HL-60 (cell line): Measurements from ENCODE around the gene KCNE4.

Source experiments
- DNase-seq, 2 experiments: peaks; one replicate each; pipeline ENCODE4 v3.0.0-alpha.2; 2010 to 2020; ENCODE audit warnings: low read depth in 1 of 2, low spot score in 1 of 2
- H3K27ac ChIP-seq: fragments of 250-450 bp; sonication (Bioruptor Pico); replicated peaks from 2 replicates; pipeline ENCODE4 v1.5.1; 2020; ENCODE audit warnings: mild to moderate bottlenecking, moderate library complexity
- H3K27me3 ChIP-seq: fragments of 250-450 bp; sonication (Bioruptor Pico); 2 replicates; pipeline ENCODE4 v1.5.1; 2021; ENCODE audit warnings: mild to moderate bottlenecking, moderate library complexity; ENCODE audit not compliant: insufficient read depth, poor library complexity, severe bottlenecking
- H3K4me3 ChIP-seq: replicated peaks from 2 replicates; pipeline ENCODE4 v1.5.1; 2011; ENCODE audit warnings: mild to moderate bottlenecking, control low read depth, low read length; ENCODE audit not compliant: insufficient read depth
- CTCF ChIP-seq: IDR thresholded peaks from one replicate; pipeline ENCODE4 v1.5.1; 2011; ENCODE audit warnings: low read length, control low read depth, inconsistent platforms; ENCODE audit not compliant: insufficient read depth
- GABPA ChIP-seq: IDR thresholded peaks from 2 replicates; pipeline ENCODE4 v1.6.1; 2012; ENCODE audit warnings: low read depth
- POLR2AphosphoS5 ChIP-seq: IDR thresholded peaks from 2 replicates; pipeline ENCODE4 v1.6.1; 2012; ENCODE audit warnings: low read depth
- SPI1 ChIP-seq: IDR thresholded peaks from 2 replicates; pipeline ENCODE4 v1.6.1; 2012; ENCODE audit warnings: low read depth, mild to moderate bottlenecking, borderline replicate concordance
- TF ChIP-seq, protein P1 (sequence below): IDR thresholded peaks from 2 replicates; pipeline ENCODE4 v1.6.1; 2012; ENCODE audit warnings: low read depth; ENCODE audit not compliant: insufficient replicate concordance

Gene KCNE4

GRCh38 chr2:223053484-223054192 lies 1.6 kb downstream of the KCNE4 start:
- DNase-seq: no peak
- TF ChIP-seq POLR2AphosphoS5 (no peak), SPI1 (no peak), CTCF (no peak), GABPA (no peak)
- TF ChIP-seq, protein P1, sequence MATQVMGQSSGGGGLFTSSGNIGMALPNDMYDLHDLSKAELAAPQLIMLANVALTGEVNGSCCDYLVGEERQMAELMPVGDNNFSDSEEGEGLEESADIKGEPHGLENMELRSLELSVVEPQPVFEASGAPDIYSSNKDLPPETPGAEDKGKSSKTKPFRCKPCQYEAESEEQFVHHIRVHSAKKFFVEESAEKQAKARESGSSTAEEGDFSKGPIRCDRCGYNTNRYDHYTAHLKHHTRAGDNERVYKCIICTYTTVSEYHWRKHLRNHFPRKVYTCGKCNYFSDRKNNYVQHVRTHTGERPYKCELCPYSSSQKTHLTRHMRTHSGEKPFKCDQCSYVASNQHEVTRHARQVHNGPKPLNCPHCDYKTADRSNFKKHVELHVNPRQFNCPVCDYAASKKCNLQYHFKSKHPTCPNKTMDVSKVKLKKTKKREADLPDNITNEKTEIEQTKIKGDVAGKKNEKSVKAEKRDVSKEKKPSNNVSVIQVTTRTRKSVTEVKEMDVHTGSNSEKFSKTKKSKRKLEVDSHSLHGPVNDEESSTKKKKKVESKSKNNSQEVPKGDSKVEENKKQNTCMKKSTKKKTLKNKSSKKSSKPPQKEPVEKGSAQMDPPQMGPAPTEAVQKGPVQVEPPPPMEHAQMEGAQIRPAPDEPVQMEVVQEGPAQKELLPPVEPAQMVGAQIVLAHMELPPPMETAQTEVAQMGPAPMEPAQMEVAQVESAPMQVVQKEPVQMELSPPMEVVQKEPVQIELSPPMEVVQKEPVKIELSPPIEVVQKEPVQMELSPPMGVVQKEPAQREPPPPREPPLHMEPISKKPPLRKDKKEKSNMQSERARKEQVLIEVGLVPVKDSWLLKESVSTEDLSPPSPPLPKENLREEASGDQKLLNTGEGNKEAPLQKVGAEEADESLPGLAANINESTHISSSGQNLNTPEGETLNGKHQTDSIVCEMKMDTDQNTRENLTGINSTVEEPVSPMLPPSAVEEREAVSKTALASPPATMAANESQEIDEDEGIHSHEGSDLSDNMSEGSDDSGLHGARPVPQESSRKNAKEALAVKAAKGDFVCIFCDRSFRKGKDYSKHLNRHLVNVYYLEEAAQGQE: no peak
- no peaks in the 10 kb centered on the region for H3K27me3 ChIP-seq
- H3K27ac ChIP-seq: no peak overlapping the region
- H3K4me3 ChIP-seq: no peak overlapping the region

DNA sequence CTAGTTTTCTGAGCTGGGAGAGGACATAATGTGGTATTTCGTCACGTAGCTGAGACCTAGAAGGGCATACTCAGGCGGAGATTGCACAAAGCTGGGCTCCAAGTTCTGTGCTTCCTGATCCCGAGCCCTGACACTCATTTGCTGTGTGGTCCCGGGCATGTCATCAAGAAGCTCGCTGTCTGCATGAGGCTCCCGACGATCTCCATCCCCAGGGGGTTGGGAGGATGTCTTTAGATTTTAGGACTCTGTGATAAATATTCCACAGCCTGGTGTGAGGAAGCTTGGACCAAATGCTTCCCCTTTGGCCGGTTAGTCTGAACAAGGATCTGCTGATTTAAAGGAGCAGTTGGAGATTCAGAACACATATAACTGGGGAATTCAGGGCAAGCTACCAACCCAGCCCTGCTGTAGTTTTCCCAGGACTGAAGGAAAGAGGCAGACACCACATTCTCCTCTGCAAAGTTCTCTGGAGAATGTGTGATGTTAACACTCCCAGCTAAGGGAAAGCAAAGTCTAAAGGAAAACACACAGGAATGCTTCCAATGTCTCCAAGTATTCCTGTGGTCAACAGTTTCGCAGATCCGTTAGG lies 2.3 kb downstream of the KCNE4 start:
- H3K4me3 ChIP-seq: no peak overlapping the region
- TF ChIP-seq, protein P1: no peak
- no peak for TF ChIP-seq POLR2AphosphoS5
- TF ChIP-seq CTCF: no peak
- no peak for TF ChIP-seq SPI1
- TF ChIP-seq GABPA: no peak
- peak in 1 of 2 experiments; percentile 31 for DNase-seq
- H3K27me3 ChIP-seq: no peaks in the 10 kb centered on the region
- no peak overlapping the region for H3K27ac ChIP-seq

- TF ChIP-seq SPI1: no peak
- TF ChIP-seq, protein P1: no peak
- TF ChIP-seq CTCF: no peak
- no peak for TF ChIP-seq GABPA
- no peak for TF ChIP-seq POLR2AphosphoS5
- H3K4me3 ChIP-seq: no peak overlapping the region
- H3K27ac ChIP-seq: no peak overlapping the region
- no peaks in the 10 kb centered on the region for H3K27me3 ChIP-seq
- peak in 1 of 2 experiments; percentile 14 for DNase-seq
Observed at GRCh38 chr2:223055140-223055539, 3.1 kb downstream of the KCNE4 start.
